K562 (cell line): Measurements from ENCODE around the gene PBRM1. TPM values are rescaled to one million over a fixed set of nuclear protein-coding genes. Genes with fewer than 3 reads are reported as not detected.
A peak's percentile ranks its signal among the peaks of the same experiment; 100 is the strongest.

Experiments used
- ATAC-seq: fragments of 200-7000 bp; cut with Tn5 transposase; 3 replicates; pipeline ENCODE4 v1.9.1; 2020; ENCODE audit warnings: moderate library complexity
- BruUV-seq: library from RNA; stranded (reverse); fragments of 400-500 nt; replicated peaks from 2 replicates; lab custom pipeline; 2021; lab: Mats Ljungman, UMichigan
- CTCF ChIA-PET: fragments of 300-600 bp; formaldehyde crosslinking; extraction: SDS; loops from one replicate; lab custom pipeline; 2021; ENCODE audit warnings: low intra/inter-chr PET ratio; lab: Yijun Ruan, JAX
- POLR2A ChIA-PET: fragments of 300-600, 350-650 bp; sonication (Branson Sonifier 250); formaldehyde crosslinking; extraction: SDS; loops from one replicate; lab custom pipeline; 2021; ENCODE audit warnings: antibody characterized with exemption, inconsistent platforms; lab: Yijun Ruan, JAX
- DNase-seq, 4 experiments: peaks; one replicate each; pipeline versions ENCODE4 v3.0.0 to v3.0.0-alpha.2; 2011 to 2018; ENCODE audit warnings: low spot score in 3 of 4, mixed read lengths in 3 of 4; ENCODE audit errors: extremely low read depth in 1 of 4
- FAIRE-seq: peaks from 2 replicates; lab custom pipeline; 2011; peaks lifted over from hg19 to GRCh38; lab: Jason Lieb, UNC
- H2AFZ ChIP-seq: 2 replicates; pipeline ENCODE4 v1.6.0; 2011; ENCODE audit warnings: low read depth, low read length, control low read depth, inconsistent platforms
- H3K27ac ChIP-seq: fragments of 200-600 bp; 3 replicates; pipeline ENCODE4 v1.8.0; 2011; ENCODE audit warnings: low read depth, mild to moderate bottlenecking, control low read depth, inconsistent platforms, low read length, moderate library complexity, mixed read lengths; ENCODE audit errors: extremely low read depth
- H3K27me3 ChIP-seq, 2 experiments: fragments of 300-600 bp in 1 of 2; 2 replicates in 1 of 2; 3 replicates in 1 of 2; pipeline versions ENCODE4 v1.6.0 to v1.8.0; 2011; ENCODE audit warnings: inconsistent platforms in 2 of 2, low read length in 2 of 2, mild to moderate bottlenecking in 1 of 2, mixed read lengths in 1 of 2, moderate library complexity in 1 of 2; ENCODE audit not compliant: control insufficient read depth in 2 of 2, insufficient read depth in 2 of 2
- H3K36me3 ChIP-seq: fragments of 300-600 bp; 3 replicates; pipeline ENCODE4 v1.8.0; 2011; ENCODE audit warnings: mild to moderate bottlenecking, low read length, inconsistent platforms; ENCODE audit not compliant: control insufficient read depth, insufficient read depth
- H3K4me1 ChIP-seq, 2 experiments: fragments of 200-600 bp in 1 of 2; replicated peaks in 1 of 2; 2 replicates in 1 of 2; 3 replicates in 1 of 2; pipeline versions ENCODE4 v1.5.1 to v1.8.0; 2011; ENCODE audit warnings: inconsistent platforms in 2 of 2, low read length in 2 of 2, mild to moderate bottlenecking in 1 of 2, mixed read lengths in 1 of 2, moderate library complexity in 1 of 2; ENCODE audit not compliant: control insufficient read depth in 2 of 2, insufficient read depth in 2 of 2
- H3K4me2 ChIP-seq: 2 replicates; pipeline ENCODE4 v1.6.1; 2011; ENCODE audit warnings: low read length, control low read depth, inconsistent platforms, mixed read lengths; ENCODE audit not compliant: insufficient read depth
- H3K4me3 ChIP-seq: fragments of 200-600 bp; sonication (generic), shearing (Covaris generic); 2 replicates; pipeline ENCODE4 v1.5.1; 2016; ENCODE audit warnings: control low read depth, inconsistent platforms
- H3K79me2 ChIP-seq: fragments of 200-600 bp; 3 replicates; pipeline ENCODE4 v1.8.0; 2011; ENCODE audit warnings: low read length, inconsistent platforms; ENCODE audit not compliant: control insufficient read depth, insufficient read depth
- H3K9ac ChIP-seq, 2 experiments: 2 replicates each; pipeline versions ENCODE4 v1.6.0 to v1.6.1; 2011; ENCODE audit warnings: low read depth in 2 of 2, low read length in 2 of 2, control low read depth in 1 of 2, inconsistent platforms in 1 of 2, mild to moderate bottlenecking in 1 of 2, mixed read lengths in 1 of 2; ENCODE audit not compliant: insufficient read depth in 1 of 2
- H3K9me1 ChIP-seq: one replicate; pipeline ENCODE4 v1.6.0; 2011; ENCODE audit warnings: inconsistent platforms, mild to moderate bottlenecking, low read length, moderate library complexity; ENCODE audit not compliant: control insufficient read depth, insufficient read depth
- H3K9me3 ChIP-seq: replicated peaks from 2 replicates; pipeline ENCODE4 v1.5.1; 2011; ENCODE audit warnings: low read depth, low read length, inconsistent platforms; ENCODE audit not compliant: control insufficient read depth, insufficient read depth
- H4K20me1 ChIP-seq: replicated peaks from 2 replicates; pipeline ENCODE4 v1.6.1; 2011; ENCODE audit warnings: low read length, inconsistent platforms, mixed read lengths; ENCODE audit not compliant: control insufficient read depth, insufficient read depth
- DNMT1 ChIP-seq: fragments of 450-650 bp; IDR thresholded peaks from 2 replicates; pipeline ENCODE4 v1.6.1; 2016; ENCODE audit warnings: antibody characterized with exemption, mild to moderate bottlenecking
- E2F3 ChIP-seq: fragments of 250-450 bp; sonication (Bioruptor Pico); IDR thresholded peaks from 2 replicates; pipeline ENCODE4 v1.4.0; 2020; ENCODE audit warnings: mild to moderate bottlenecking
- ETV6 ChIP-seq, 3 experiments: fragments of 150-350 bp in 1 of 3; sonication (generic) in 1 of 3; formaldehyde crosslinking in 1 of 3; IDR thresholded peaks; 2 replicates each; pipeline versions ENCODE4 v1.6.1 to v1.8.0; 2014 to 2022; ENCODE audit warnings: borderline replicate concordance in 2 of 3, low read depth in 2 of 3, antibody characterized with exemption in 1 of 3, low read length in 1 of 3, mild to moderate bottlenecking in 1 of 3, missing genetic modification reagents in 1 of 3
- FOXJ3 ChIP-seq: sonication (generic); formaldehyde crosslinking; IDR thresholded peaks from 2 replicates; pipeline ENCODE4 v1.4.0; 2020; ENCODE audit warnings: mild to moderate bottlenecking, missing genetic modification reagents
- MAZ ChIP-seq, 2 experiments: fragments of 450-650 bp in 1 of 2; sonication (generic) in 1 of 2; formaldehyde crosslinking; IDR thresholded peaks in 1 of 2; conservative IDR thresholded peaks in 1 of 2; 2 replicates each; pipeline versions ENCODE4 v1.4.0 to v1.5.0; 2020; ENCODE audit warnings: mild to moderate bottlenecking in 1 of 2, missing genetic modification reagents in 1 of 2
- RBM34 ChIP-seq: fragments of 200-400 bp; formaldehyde crosslinking; IDR thresholded peaks from 2 replicates; pipeline ENCODE4 v1.6.1; 2018; ENCODE audit warnings: low read length, borderline replicate concordance; ENCODE audit not compliant: insufficient read depth
- SNRNP70 ChIP-seq: fragments of 200-400 bp; formaldehyde crosslinking; optimal IDR thresholded peaks from 2 replicates; pipeline ENCODE3; 2017; ENCODE audit warnings: low read depth, low read length
- TEAD4 ChIP-seq, 2 experiments: sonication (generic) in 1 of 2; formaldehyde crosslinking in 1 of 2; IDR thresholded peaks; 2 replicates each; pipeline versions ENCODE4 v1.6.1 to v1.8.0; 2012 to 2022; ENCODE audit warnings: borderline replicate concordance in 1 of 2, inconsistent platforms in 1 of 2, low read length in 1 of 2, mild to moderate bottlenecking in 1 of 2, missing genetic modification reagents in 1 of 2
- ZNF143 ChIP-seq: sonication (generic); formaldehyde crosslinking; IDR thresholded peaks from 2 replicates; pipeline ENCODE4 v1.9.0; 2022; ENCODE audit warnings: mild to moderate bottlenecking, missing genetic modification reagents
- ZNF232 ChIP-seq: sonication (generic); formaldehyde crosslinking; IDR thresholded peaks from 2 replicates; pipeline ENCODE4 v1.8.0; 2022; ENCODE audit warnings: mild to moderate bottlenecking, missing genetic modification reagents
- ZNF398 ChIP-seq: fragments of 250-450 bp; sonication (Bioruptor Pico); IDR thresholded peaks from 2 replicates; pipeline ENCODE4 v1.8.0; 2021; ENCODE audit warnings: moderate library complexity, mild to moderate bottlenecking, inconsistent platforms
- ZNF57 ChIP-seq: fragments of 450-650 bp; formaldehyde crosslinking; IDR thresholded peaks from 2 replicates; pipeline ENCODE4 v1.4.0; 2020; ENCODE audit warnings: mild to moderate bottlenecking, moderate library complexity
- ZNF740 ChIP-seq, 3 experiments: fragments of 200-800 bp in 1 of 3; sonication (Bioruptor generic) in 1 of 3; sonication (generic) in 1 of 3; formaldehyde crosslinking in 1 of 3; IDR thresholded peaks; 2 replicates each; pipeline versions ENCODE4 v1.6.1 to v1.8.0; 2016 to 2022; ENCODE audit warnings: mild to moderate bottlenecking in 2 of 3, missing compliant biosample characterization in 2 of 3, missing genetic modification characterization in 2 of 3, missing genetic modification reagents in 1 of 3
- whole genome bisulfite sequencing: fragments of 100-300 bp; shearing (Covaris generic); methylation state at CpG from one replicate; pipeline ENCODE4 v1.1.6; 2016; ENCODE audit warnings: low coverage, mixed read lengths; ENCODE audit not compliant: insufficient coverage; ENCODE audit errors: missing lambda C conversion rate; 5-methylcytosine and 5-hydroxymethylcytosine counted together
- in situ Hi-C: fragments of 300-500 bp; cut with MboI; formaldehyde crosslinking; loops from 4 replicates; pipeline ENCODE4 v1.15.0; 2018; ENCODE audit warnings: inconsistent platforms, mixed read lengths
- intact Hi-C: fragments of 100-400 bp; cut with micrococcal nuclease; formaldehyde crosslinking; loops from 2 replicates; pipeline ENCODE4 v1.14.2; 2022
- polyA plus RNA-seq, 8 experiments: library from polyadenylated mRNA; depleted of rRNA in 4 of 8; stranded (reverse) in 5 of 8; unstranded in 3 of 8; fragments of >200 nt; fragmentation: Nextera tagmentation in 2 of 8; fragmentation: Illumina TruSeq in 1 of 8; extraction: Ambion mirVana in 2 of 8; extraction: Trizol in 1 of 8; gene quantifications; 2 replicates each; pipeline versions ENCODE4 v1.2.1 to v1.2.3, GENCODE V29; 2011 to 2014; ENCODE audit warnings: inconsistent platforms in 1 of 8, missing spikeins in 1 of 8
- total RNA-seq, 7 experiments: library from RNA; depleted of rRNA in 6 of 7; stranded (reverse); fragments of >200 nt in 6 of 7; fragmentation: Illumina TruSeq in 2 of 7; extraction: Trizol in 2 of 7; gene quantifications; 2 replicates each; pipeline versions ENCODE4 v1.2.1 to v1.2.3, GENCODE V29; 2011 to 2021; ENCODE audit warnings: low replicate concordance in 1 of 7
- TF ChIP-seq, protein P1 (sequence below): sonication (generic); formaldehyde crosslinking; IDR thresholded peaks from 2 replicates; pipeline ENCODE4 v1.8.0; 2022; ENCODE audit warnings: missing genetic modification reagents, mild to moderate bottlenecking, moderate library complexity, borderline replicate concordance

The PBRM1 gene
- total and polyA plus RNA-seq, 9 of the 15 experiments (the other 6 are each of a cell fraction or from before 2014, with no cell fraction given): 3.9 to 31.8 (median 19.0) TPM

GRCh38 chr3:52504977-52505376 lies 180.7 kb downstream of the PBRM1 start (continued):
- TF ChIP-seq ETV6 (IDR thresholded peaks at IDR 0.05; ENCODE audit: borderline replicate concordance in 1 of 2, low read depth in 2 of 2, low read length in 1 of 2): no peak
- no peak for TF ChIP-seq ETV6 (CRISPR knock-in tag; IDR thresholded peaks at IDR 0.05; ENCODE audit: borderline replicate concordance)
- no peak for TF ChIP-seq ZNF143 (CRISPR knock-in tag)
- no peak for TF ChIP-seq ZNF232
- TF ChIP-seq RBM34: no peak
- no peak for TF ChIP-seq MAZ (CRISPR knock-in tag; conservative IDR thresholded peaks at IDR 0.05 in 1 of 2, IDR thresholded peaks at IDR 0.05 in 1 of 2)
- no peak for TF ChIP-seq E2F3

DNA sequence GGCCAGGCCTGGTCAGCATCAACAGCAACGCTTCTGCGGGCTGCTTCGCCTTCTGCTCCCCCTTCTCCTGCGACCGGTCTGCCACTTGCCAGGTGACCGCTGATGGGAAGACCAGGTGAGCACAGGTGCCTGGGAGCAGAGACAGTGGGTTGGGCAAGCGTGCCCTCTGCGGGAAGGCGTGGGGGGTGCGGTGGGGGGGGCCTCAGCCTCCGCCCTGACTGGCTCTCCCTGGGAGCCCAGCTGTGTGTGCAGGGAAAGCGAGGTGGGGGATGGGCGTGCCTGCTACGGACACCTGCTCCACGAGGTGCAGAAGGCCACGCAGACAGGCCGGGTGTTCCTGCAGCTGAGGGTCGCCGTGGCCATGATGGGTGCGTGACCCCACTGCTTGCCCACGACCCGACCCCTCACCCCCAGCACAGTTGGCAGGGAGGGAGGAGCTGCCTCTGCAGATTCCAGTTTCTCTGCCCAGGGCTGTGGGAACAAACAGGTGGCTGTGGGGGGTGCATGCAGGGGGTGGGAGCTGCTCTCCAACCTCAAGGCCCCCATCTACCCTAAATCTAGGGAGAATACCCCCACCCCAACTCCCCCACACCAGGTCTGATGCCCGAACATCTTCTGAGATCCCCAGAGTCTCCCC lies 181.8 kb downstream of the PBRM1 start:
- WGBS: 32% methylated on average over 7 of the region's 23 CpGs
- TF ChIP-seq FOXJ3 (CRISPR knock-in tag) (no peak), ZNF398 (no peak), TEAD4 (IDR thresholded peaks at IDR 0.05; ENCODE audit: low read length) (no peak), TEAD4 (CRISPR knock-in tag; IDR thresholded peaks at IDR 0.05; ENCODE audit: borderline replicate concordance) (no peak), ZNF57 (CRISPR knock-in tag) (no peak), DNMT1 (no peak), SNRNP70 (no peak), ZNF740 (CRISPR knock-in tag; IDR thresholded peaks at IDR 0.05) (peak; percentile 86), ZNF740 (tag; IDR thresholded peaks at IDR 0.05) (0 out of 4 replicates have a peak, but pooled peaks of 1 of the 2 experiments have one; percentile 50)
- TF ChIP-seq, protein P1, sequence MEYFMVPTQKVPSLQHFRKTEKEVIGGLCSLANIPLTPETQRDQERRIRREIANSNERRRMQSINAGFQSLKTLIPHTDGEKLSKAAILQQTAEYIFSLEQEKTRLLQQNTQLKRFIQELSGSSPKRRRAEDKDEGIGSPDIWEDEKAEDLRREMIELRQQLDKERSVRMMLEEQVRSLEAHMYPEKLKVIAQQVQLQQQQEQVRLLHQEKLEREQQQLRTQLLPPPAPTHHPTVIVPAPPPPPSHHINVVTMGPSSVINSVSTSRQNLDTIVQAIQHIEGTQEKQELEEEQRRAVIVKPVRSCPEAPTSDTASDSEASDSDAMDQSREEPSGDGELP (CRISPR knock-in tag): peak; percentile 41; the same call in 1 of the 2 replicates

More for the DNA sequence above, 181.8 kb downstream of the PBRM1 start:
- Histone ChIP-seq H3K9ac (no peak overlapping the region), H3K27me3 (no peaks in the 10 kb centered on the region), H4K20me1 (no peaks in the 10 kb centered on the region), H3K79me2 (no peaks in the 10 kb centered on the region), H3K4me1 (peaks cover 0 to 42% of the 10 kb centered on the region in 2 experiments; a peak in 2 of 5 replicates), H3K36me3 (no peaks in the 10 kb centered on the region), H3K4me3 (no peak overlapping the region), H3K9me1 (no peaks in the 10 kb centered on the region), H2AFZ (no peak overlapping the region), H3K27ac (no peak overlapping the region), H3K4me2 (no peak overlapping the region), H3K9me3 (no peaks in the 10 kb centered on the region)
- POLR2A ChIA-PET: interaction anchor here (1.5 kb wide), 1 partner anchor 22 kb away, joined by 5 read pairs; no protein-coding TSS in a partner anchor
- intact Hi-C loops (no loop called here), in situ Hi-C loops (no loop called here)
- DNase-seq: peak in 2 of 4 experiments; percentile 43 to 45
- no peak for ATAC-seq
- FAIRE-seq: no peak
- no TSS peak for BruUV-seq
- CTCF ChIA-PET: no interaction called here
